GM12878 (cell line): ENCODE results near the gene UBE2E1. TPM values are rescaled to one million over a fixed set of nuclear protein-coding genes. Genes with fewer than 3 reads are reported as not detected.

Source experiments
- ATAC-seq: fragments of 200-7000 bp; cut with Tn5 transposase; 3 replicates; pipeline ENCODE4 v1.9.1; 2020; ENCODE audit warnings: mild to moderate bottlenecking, moderate library complexity
- BruUV-seq: library from RNA; stranded (reverse); fragments of 400-500 nt; replicated peaks from 2 replicates; lab custom pipeline; 2021; lab: Mats Ljungman, UMichigan
- CTCF ChIA-PET: fragments of 300-600 bp; sonication (Branson Sonifier 250); formaldehyde crosslinking; extraction: SDS; loops from one replicate; lab custom pipeline; 2021; ENCODE audit warnings: inconsistent platforms; lab: Yijun Ruan, JAX
- POLR2A ChIA-PET: fragments of 350-600 bp; formaldehyde crosslinking; extraction: SDS; loops from one replicate; lab custom pipeline; 2021; ENCODE audit warnings: inconsistent platforms; lab: Charles Lee
- RAD21 ChIA-PET: fragments of 300-600 bp; sonication (Branson Sonifier 250); formaldehyde crosslinking; loops from one replicate; lab custom pipeline; 2023; ENCODE audit warnings: antibody characterized with exemption; ENCODE audit not compliant: unreplicated experiment; lab: Charles Lee
- SMC1A ChIA-PET: fragments of 300-600 bp; sonication (Branson Sonifier 250); formaldehyde crosslinking; loops from one replicate; lab custom pipeline; 2023; ENCODE audit not compliant: unreplicated experiment, uncharacterized antibody; lab: Charles Lee
- DNase-seq: peaks from one replicate; pipeline ENCODE4 v3.0.0-alpha.2; 2011; ENCODE audit warnings: low read depth, low spot score
- FAIRE-seq: peaks from 3 replicates; lab custom pipeline; 2011; peaks lifted over from hg19 to GRCh38; lab: Jason Lieb, UNC
- H2AFZ ChIP-seq: 2 replicates; pipeline ENCODE4 v1.6.0; 2011; ENCODE audit warnings: low read depth, low read length, control low read depth; ENCODE audit not compliant: control insufficient read depth
- H3K27ac ChIP-seq: 2 replicates; pipeline ENCODE4 v1.5.1; 2011; ENCODE audit warnings: control low read depth; ENCODE audit not compliant: control insufficient read depth, insufficient read depth
- H3K27me3 ChIP-seq, 2 experiments: replicated peaks in 1 of 2; 2 replicates each; pipeline versions ENCODE4 v1.6.0 to v1.6.1; 2011; ENCODE audit warnings: low read length in 1 of 2; ENCODE audit not compliant: control insufficient read depth in 2 of 2, insufficient read depth in 2 of 2
- H3K36me3 ChIP-seq, 2 experiments: 2 replicates each; pipeline ENCODE4 v1.5.1; 2011; ENCODE audit warnings: low read length in 1 of 2; ENCODE audit not compliant: control insufficient read depth in 2 of 2, insufficient read depth in 2 of 2
- H3K4me1 ChIP-seq: 2 replicates; pipeline ENCODE4 v1.6.1; 2011; ENCODE audit warnings: mild to moderate bottlenecking, low read length, moderate library complexity, mixed read lengths; ENCODE audit not compliant: control insufficient read depth, insufficient read depth
- H3K4me2 ChIP-seq: 2 replicates; pipeline ENCODE4 v1.6.0; 2011; ENCODE audit warnings: control low read depth; ENCODE audit not compliant: control insufficient read depth, insufficient read depth
- H3K4me3 ChIP-seq: fragments of 200-600 bp; sonication (generic); 2 replicates; pipeline ENCODE4 v1.5.1; 2016
- H3K79me2 ChIP-seq: 2 replicates; pipeline ENCODE4 v1.6.0; 2011; ENCODE audit warnings: low read length; ENCODE audit not compliant: control insufficient read depth, insufficient read depth
- H3K9ac ChIP-seq: 2 replicates; pipeline ENCODE4 v1.8.0; 2011; ENCODE audit warnings: low read length, control low read depth, mixed read lengths; ENCODE audit not compliant: control insufficient read depth, insufficient read depth
- H3K9me3 ChIP-seq: replicated peaks from 3 replicates; pipeline ENCODE4 v1.5.1; 2011; ENCODE audit warnings: mild to moderate bottlenecking, low read length; ENCODE audit not compliant: control insufficient read depth, insufficient read depth
- H4K20me1 ChIP-seq: 2 replicates; pipeline ENCODE4 v1.6.0; 2011; ENCODE audit not compliant: control insufficient read depth, insufficient read depth
- BCLAF1 ChIP-seq: fragments of 450-650 bp; IDR thresholded peaks from 2 replicates; pipeline ENCODE4 v1.6.1; 2017; ENCODE audit warnings: antibody characterized with exemption, mild to moderate bottlenecking, moderate library complexity
- FOXK2 ChIP-seq: fragments of 450-650 bp; IDR thresholded peaks from 2 replicates; pipeline ENCODE4 v1.6.1; 2017; ENCODE audit warnings: mild to moderate bottlenecking, moderate library complexity
- GATAD2B ChIP-seq: fragments of 450-650 bp; conservative IDR thresholded peaks from 2 replicates; pipeline ENCODE4 v1.6.1; 2017; ENCODE audit warnings: low read depth, mild to moderate bottlenecking, moderate library complexity
- HDAC6 ChIP-seq: fragments of 200-600 bp; sonication (generic); IDR thresholded peaks from one replicate; pipeline ENCODE4 v1.8.0; 2017; ENCODE audit warnings: antibody characterized with exemption; ENCODE audit not compliant: unreplicated experiment
- MLLT1 ChIP-seq: fragments of 450-650 bp; IDR thresholded peaks from 2 replicates; pipeline ENCODE4 v1.6.1; 2016; ENCODE audit warnings: mild to moderate bottlenecking
- MTA2 ChIP-seq: fragments of 450-650 bp; IDR thresholded peaks from 2 replicates; pipeline ENCODE4 v1.6.1; 2016; ENCODE audit warnings: low read depth, mild to moderate bottlenecking, moderate library complexity
- NFYB ChIP-seq: IDR thresholded peaks from 2 replicates; pipeline ENCODE4 v1.6.1; 2011; ENCODE audit warnings: low read depth, mild to moderate bottlenecking, low read length, improper control_type of control experiment, moderate library complexity; ENCODE audit not compliant: insufficient read depth
- PAX8 ChIP-seq: fragments of 450-650 bp; IDR thresholded peaks from 2 replicates; pipeline ENCODE4 v1.6.1; 2017; ENCODE audit warnings: mild to moderate bottlenecking, moderate library complexity
- PKNOX1 ChIP-seq: fragments of 450-650 bp; IDR thresholded peaks from 2 replicates; pipeline ENCODE4 v1.6.1; 2016; ENCODE audit warnings: mild to moderate bottlenecking
- RB1 ChIP-seq: fragments of 450-650 bp; formaldehyde crosslinking; IDR thresholded peaks from 2 replicates; pipeline ENCODE4 v1.6.1; 2017; ENCODE audit warnings: mild to moderate bottlenecking, borderline replicate concordance
- RELB ChIP-seq: fragments of 450-650 bp; IDR thresholded peaks from 2 replicates; pipeline ENCODE4 v1.6.1; 2017; ENCODE audit warnings: low read depth, mild to moderate bottlenecking, moderate library complexity
- SPI1 ChIP-seq: IDR thresholded peaks from 2 replicates; pipeline ENCODE4 v1.6.1; 2011; ENCODE audit warnings: low read depth, mild to moderate bottlenecking, low read length, moderate library complexity, borderline replicate concordance; ENCODE audit not compliant: insufficient read depth
- TAF1 ChIP-seq: IDR thresholded peaks from 2 replicates; pipeline ENCODE4 v1.6.1; 2011; ENCODE audit warnings: mild to moderate bottlenecking, low read depth, low read length, borderline replicate concordance
- ZBED1 ChIP-seq: IDR thresholded peaks from 2 replicates; pipeline ENCODE4 v1.6.1; 2016; ENCODE audit warnings: borderline replicate concordance
- ZNF274 ChIP-seq: IDR thresholded peaks from one replicate; pipeline ENCODE4 v1.8.0; 2011; ENCODE audit not compliant: insufficient read length, insufficient read depth
- WGBS: methylation state at CpG from one replicate; pipeline ENCODE4 v1.1.6; 2016; ENCODE audit warnings: low lambda C conversion rate; ENCODE audit not compliant: insufficient replicate concordance, insufficient coverage; ENCODE audit errors: missing lambda C conversion rate; 5-methylcytosine and 5-hydroxymethylcytosine counted together
- in situ Hi-C: fragments of 300-500 bp; cut with MboI; formaldehyde crosslinking; loops from 9 replicates; pipeline ENCODE4 v1.14.3; 2018; ENCODE audit warnings: mixed read lengths
- intact Hi-C: fragments of 100-400 bp; cut with micrococcal nuclease; formaldehyde crosslinking; loops from one replicate; pipeline ENCODE4 v1.14.2; 2022; ENCODE audit not compliant: unreplicated experiment
- polyA plus RNA-seq, 11 experiments: library from polyadenylated mRNA; depleted of rRNA in 4 of 11; unstranded in 6 of 11; stranded (reverse) in 5 of 11; fragments of >200 nt; fragmentation: Nextera tagmentation in 4 of 11; fragmentation: Illumina TruSeq in 1 of 11; extraction: Ambion mirVana in 4 of 11; extraction: Trizol in 1 of 11; gene quantifications; 1 replicate in 1 of 11; 2 replicates in 10 of 11; pipeline versions ENCODE4 v1.2.1 to v1.2.3, GENCODE V29; 2011 to 2016; ENCODE audit warnings: inconsistent platforms in 2 of 11, missing spikeins in 2 of 11, low read depth in 1 of 11
- total RNA-seq, 4 experiments: library from RNA; depleted of rRNA in 3 of 4; stranded (reverse); fragments of >200 nt in 3 of 4; fragmentation: Illumina TruSeq in 1 of 4; extraction: Trizol in 1 of 4; gene quantifications; 2 replicates each; pipeline versions ENCODE4 v1.2.1 to v1.2.3, GENCODE V29; 2013 to 2021

The UBE2E1 gene
- total and polyA plus RNA-seq, 10 of the 15 experiments (the other 5 are each of a cell fraction or from before 2014, with no cell fraction given) = 18.7 to 425 (median 147) TPM

GRCh38 chr3:23820888-23821287 is 15.1 kb downstream of the UBE2E1 start:
- Histone ChIP-seq H3K4me1 (peaks cover 36% of the 10 kb centered on the region), H3K79me2 (peaks cover 92% of the 10 kb centered on the region), H3K4me2 (no peak overlapping the region), H3K36me3 (peaks cover 0 to 22% of the 10 kb centered on the region in 2 experiments; a peak in 2 of 4 replicates), H3K27me3 (no peaks in the 10 kb centered on the region), H3K9me3 (no peaks in the 10 kb centered on the region), H3K4me3 (no peak overlapping the region), H3K9ac (no peak overlapping the region), H3K27ac (no peak overlapping the region), H2AFZ (no peak overlapping the region), H4K20me1 (no peaks in the 10 kb centered on the region; the same call in 1 of the 2 replicates)
- WGBS = 100% methylated on average over 1 of the region's 1 CpG
- ChIA-PET RAD21 (interaction anchor here (1.1 kb wide), 1 partner anchor 13 kb away, joined by 5 read pairs; no protein-coding TSS in a partner anchor), SMC1A (interaction anchor here (2.8 to 7.3 kb wide), 2 partner anchors 9 to 12 kb away, joined by 14 to 54 read pairs; no protein-coding TSS in a partner anchor), POLR2A (no interaction called here), CTCF (no interaction called here)
- no TSS peak for BruUV-seq
- in situ Hi-C loops = no loop called here
- intact Hi-C loops = no loop called here
- ATAC-seq (peak; percentile 23), DNase-seq (no peak), FAIRE-seq (no peak)
- TF ChIP-seq FOXK2 (no peak), PKNOX1 (no peak), RELB (no peak), GATAD2B (no peak), SPI1 (no peak), MTA2 (no peak), NFYB (no peak), HDAC6 (no peak), BCLAF1 (no peak), ZBED1 (no peak), TAF1 (no peak), PAX8 (no peak), ZNF274 (no peak), MLLT1 (no peak), RB1 (no peak)
